SK-N-MC (cell line): ENCODE measurements around the gene ITGA3.

ENCODE experiments used
- EZH2 ChIP-seq: fragments of 200-600 bp; sonication (generic); IDR thresholded peaks from one replicate; pipeline ENCODE4 v1.6.1; 2017; ENCODE audit warnings: antibody characterized with exemption
- POLR2AphosphoS5 ChIP-seq: IDR thresholded peaks from 2 replicates; pipeline ENCODE4 v1.6.1; 2012; ENCODE audit warnings: mild to moderate bottlenecking, low read depth, low read length, borderline replicate concordance

DNA sequence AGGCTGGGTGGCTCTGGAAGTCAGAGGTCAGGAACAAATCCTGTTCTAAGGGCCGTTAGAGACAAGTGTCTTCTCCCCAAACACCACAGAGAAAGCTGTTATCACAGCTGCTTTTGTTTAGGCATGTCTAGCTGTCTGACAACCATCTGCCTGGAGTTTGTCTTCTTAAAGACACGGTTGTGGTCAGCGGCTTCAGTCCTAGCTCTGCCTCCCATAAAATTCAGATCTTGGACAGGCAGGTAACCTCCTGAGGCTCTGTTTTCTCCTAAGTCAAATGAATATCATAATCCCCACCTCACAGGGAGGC lies 2.3 kb upstream of the ITGA3 start:
- no peak for TF ChIP-seq POLR2AphosphoS5
- no peak for TF ChIP-seq EZH2
